ENCODE measurements around the gene TM9SF3.

The TM9SF3 gene

GRCh38 chr10:96585736-96586418 is 935 bp downstream of the TM9SF3 start:
- Histone ChIP-seq H2AK5ac (ENCODE audit: low read length) (no peak overlapping the region), H3K4me2 (ENCODE audit: low read length) (peak overlapping the region; percentile 98), H3K4me1 (ENCODE audit: control insufficient read depth in 1 of 2, insufficient read depth in 2 of 2, low read length in 2 of 2) (peaks cover 2 to 5% of the 10 kb centered on the region in 2 experiments), H3K18ac (ENCODE audit: low read length) (peak overlapping the region; percentile 85), H4K91ac (ENCODE audit: low read depth, low read length) (peak overlapping the region; percentile 96), H3K27ac (ENCODE audit: low read depth, low read length) (peak overlapping the region; percentile 99), H3K4ac (ENCODE audit: low read depth, low read length) (peak overlapping the region; percentile 91), H3K36me3 (ENCODE audit: control insufficient read depth in 1 of 2, insufficient read depth in 2 of 2, low read length in 2 of 2) (peaks cover 0 to 1% of the 10 kb centered on the region in 2 experiments), H3K27me3 (ENCODE audit: insufficient read depth, low read length) (no peaks in the 10 kb centered on the region), H3K9me3 (ENCODE audit: insufficient read depth, low read depth, low read length) (no peaks in the 10 kb centered on the region), H2BK12ac (ENCODE audit: low read length) (no peak overlapping the region), H2BK120ac (ENCODE audit: insufficient read depth, low read length, poor library complexity) (peak overlapping the region; percentile 61), H3K79me1 (ENCODE audit: low read length) (peaks cover 14% of the 10 kb centered on the region), H4K8ac (ENCODE audit: low read depth, low read length) (peak overlapping the region; percentile 96), H2AFZ (ENCODE audit: insufficient read depth, low read length, poor library complexity) (peak overlapping the region; percentile 37), H3K4me3 (ENCODE audit: low read depth, low read length) (peak overlapping the region; percentile 95), H3K23ac (ENCODE audit: low read length) (no peak overlapping the region), H4K12ac (ENCODE audit: low read depth, low read length) (peak overlapping the region; percentile 94), H3K79me2 (ENCODE audit: control insufficient read depth, insufficient read depth, low read length, poor library complexity) (peaks cover 20% of the 10 kb centered on the region), H2BK5ac (ENCODE audit: low read depth, low read length, poor library complexity) (peak overlapping the region; percentile 83), H3K14ac (ENCODE audit: low read length) (peak overlapping the region; percentile 95), H3K9ac (ENCODE audit: low read length) (peak overlapping the region; percentile 98)
- WGBS (ENCODE audit: extremely low coverage, insufficient coverage, insufficient read length): no CpG with 5 or more reads among the region's 20 CpGs
- DNase-seq: peak in 1 of 2 donors; percentile 41

GRCh38 chr10:96584474-96584873 is 2.3 kb downstream of the TM9SF3 start:
- Histone ChIP-seq H3K9me3 (ENCODE audit: insufficient read depth, low read depth, low read length) (no peaks in the 10 kb centered on the region), H3K79me1 (ENCODE audit: low read length) (peaks cover 14% of the 10 kb centered on the region), H3K79me2 (ENCODE audit: control insufficient read depth, insufficient read depth, low read length, poor library complexity) (peaks cover 23% of the 10 kb centered on the region), H3K23ac (ENCODE audit: low read length) (no peak overlapping the region), H3K9ac (ENCODE audit: low read length) (no peak overlapping the region), H3K4me2 (ENCODE audit: low read length) (no peak overlapping the region), H2AK5ac (ENCODE audit: low read length) (no peak overlapping the region), H3K27ac (ENCODE audit: low read depth, low read length) (no peak overlapping the region), H3K4me1 (ENCODE audit: control insufficient read depth in 1 of 2, insufficient read depth in 2 of 2, low read length in 2 of 2) (peaks cover 2 to 5% of the 10 kb centered on the region in 2 experiments), H3K14ac (ENCODE audit: low read length) (no peak overlapping the region), H4K8ac (ENCODE audit: low read depth, low read length) (no peak overlapping the region), H2BK12ac (ENCODE audit: low read length) (no peak overlapping the region), H4K12ac (ENCODE audit: low read depth, low read length) (no peak overlapping the region), H3K18ac (ENCODE audit: low read length) (no peak overlapping the region), H3K4ac (ENCODE audit: low read depth, low read length) (peak overlapping the region; percentile 90), H3K36me3 (ENCODE audit: control insufficient read depth in 1 of 2, insufficient read depth in 2 of 2, low read length in 2 of 2) (peaks cover 0 to 5% of the 10 kb centered on the region in 2 experiments), H3K27me3 (ENCODE audit: insufficient read depth, low read length) (no peaks in the 10 kb centered on the region), H3K4me3 (ENCODE audit: low read depth, low read length) (no peak overlapping the region), H2BK120ac (ENCODE audit: insufficient read depth, low read length, poor library complexity) (no peak overlapping the region), H2BK5ac (ENCODE audit: low read depth, low read length, poor library complexity) (no peak overlapping the region), H4K91ac (ENCODE audit: low read depth, low read length) (no peak overlapping the region), H2AFZ (ENCODE audit: insufficient read depth, low read length, poor library complexity) (no peak overlapping the region)
- no CpG with 5 or more reads among the region's 9 CpGs for WGBS (ENCODE audit: extremely low coverage, insufficient coverage, insufficient read length)
- DNase-seq: no peak

- H3K9me3 ChIP-seq (ENCODE audit: insufficient read depth, low read depth, low read length): no peaks in the 10 kb centered on the region
- WGBS (ENCODE audit: extremely low coverage, insufficient coverage, insufficient read length): no CpG with 5 or more reads among the region's 1 CpG
- no peak overlapping the region for H3K9ac ChIP-seq (ENCODE audit: low read length)
- no peak overlapping the region for H2AFZ ChIP-seq (ENCODE audit: insufficient read depth, low read length, poor library complexity)
- peaks cover 14% of the 10 kb centered on the region for H3K79me1 ChIP-seq (ENCODE audit: low read length)
- DNase-seq: no peak
- no peak overlapping the region for H2BK120ac ChIP-seq (ENCODE audit: insufficient read depth, low read length, poor library complexity)
- no peak overlapping the region for H3K27ac ChIP-seq (ENCODE audit: low read depth, low read length)
- H2AK5ac ChIP-seq (ENCODE audit: low read length): no peak overlapping the region
- no peak overlapping the region for H4K12ac ChIP-seq (ENCODE audit: low read depth, low read length)
- no peak overlapping the region for H2BK12ac ChIP-seq (ENCODE audit: low read length)
- H3K4me2 ChIP-seq (ENCODE audit: low read length): no peak overlapping the region
- no peak overlapping the region for H3K23ac ChIP-seq (ENCODE audit: low read length)
- H3K27me3 ChIP-seq (ENCODE audit: insufficient read depth, low read length): no peaks in the 10 kb centered on the region
- no peak overlapping the region for H3K4me3 ChIP-seq (ENCODE audit: low read depth, low read length)
- peaks cover 0 to 5% of the 10 kb centered on the region in 2 experiments for H3K36me3 ChIP-seq (ENCODE audit: control insufficient read depth in 1 of 2, insufficient read depth in 2 of 2, low read length in 2 of 2)
- no peak overlapping the region for H4K8ac ChIP-seq (ENCODE audit: low read depth, low read length)
- no peak overlapping the region for H3K14ac ChIP-seq (ENCODE audit: low read length)
- no peak overlapping the region for H2BK5ac ChIP-seq (ENCODE audit: low read depth, low read length, poor library complexity)
- H4K91ac ChIP-seq (ENCODE audit: low read depth, low read length): no peak overlapping the region
- H3K79me2 ChIP-seq (ENCODE audit: control insufficient read depth, insufficient read depth, low read length, poor library complexity): peaks cover 23% of the 10 kb centered on the region
- H3K18ac ChIP-seq (ENCODE audit: low read length): no peak overlapping the region
- peak overlapping the region; percentile 62 for H3K4ac ChIP-seq (ENCODE audit: low read depth, low read length)
- peaks cover 2 to 5% of the 10 kb centered on the region in 2 experiments for H3K4me1 ChIP-seq (ENCODE audit: control insufficient read depth in 1 of 2, insufficient read depth in 2 of 2, low read length in 2 of 2)
Measured at GRCh38 chr10:96584035-96584434, 2.8 kb downstream of the TM9SF3 start.

GRCh38 chr10:96579133-96579532 is 7.7 kb downstream of the TM9SF3 start:
- Histone ChIP-seq H3K9me3 (ENCODE audit: insufficient read depth, low read depth, low read length) (no peaks in the 10 kb centered on the region), H2AFZ (ENCODE audit: insufficient read depth, low read length, poor library complexity) (no peak overlapping the region), H4K12ac (ENCODE audit: low read depth, low read length) (no peak overlapping the region), H4K8ac (ENCODE audit: low read depth, low read length) (no peak overlapping the region), H3K4me2 (ENCODE audit: low read length) (no peak overlapping the region), H2AK5ac (ENCODE audit: low read length) (no peak overlapping the region), H2BK5ac (ENCODE audit: low read depth, low read length, poor library complexity) (no peak overlapping the region), H4K91ac (ENCODE audit: low read depth, low read length) (no peak overlapping the region), H3K4me3 (ENCODE audit: low read depth, low read length) (no peak overlapping the region), H3K9ac (ENCODE audit: low read length) (no peak overlapping the region), H3K4me1 (ENCODE audit: control insufficient read depth in 1 of 2, insufficient read depth in 2 of 2, low read length in 2 of 2) (no peaks in the 10 kb centered on the region), H2BK120ac (ENCODE audit: insufficient read depth, low read length, poor library complexity) (no peak overlapping the region), H3K27me3 (ENCODE audit: insufficient read depth, low read length) (no peaks in the 10 kb centered on the region), H3K23ac (ENCODE audit: low read length) (no peak overlapping the region), H3K4ac (ENCODE audit: low read depth, low read length) (no peak overlapping the region), H3K79me1 (ENCODE audit: low read length) (no peaks in the 10 kb centered on the region), H3K18ac (ENCODE audit: low read length) (no peak overlapping the region), H3K36me3 (ENCODE audit: control insufficient read depth in 1 of 2, insufficient read depth in 2 of 2, low read length in 2 of 2) (peaks cover 5 to 8% of the 10 kb centered on the region in 2 experiments), H2BK12ac (ENCODE audit: low read length) (no peak overlapping the region), H3K14ac (ENCODE audit: low read length) (no peak overlapping the region), H3K79me2 (ENCODE audit: control insufficient read depth, insufficient read depth, low read length, poor library complexity) (peaks cover 7% of the 10 kb centered on the region), H3K27ac (ENCODE audit: low read depth, low read length) (no peak overlapping the region)
- no CpG with 5 or more reads among the region's 2 CpGs for WGBS (ENCODE audit: extremely low coverage, insufficient coverage, insufficient read length)
- no peak for DNase-seq
